ENCODE measurements around the gene NAT8L.
A peak's percentile ranks its signal among the peaks of the same experiment; 100 is the strongest.

NAT8L gene

DNA sequence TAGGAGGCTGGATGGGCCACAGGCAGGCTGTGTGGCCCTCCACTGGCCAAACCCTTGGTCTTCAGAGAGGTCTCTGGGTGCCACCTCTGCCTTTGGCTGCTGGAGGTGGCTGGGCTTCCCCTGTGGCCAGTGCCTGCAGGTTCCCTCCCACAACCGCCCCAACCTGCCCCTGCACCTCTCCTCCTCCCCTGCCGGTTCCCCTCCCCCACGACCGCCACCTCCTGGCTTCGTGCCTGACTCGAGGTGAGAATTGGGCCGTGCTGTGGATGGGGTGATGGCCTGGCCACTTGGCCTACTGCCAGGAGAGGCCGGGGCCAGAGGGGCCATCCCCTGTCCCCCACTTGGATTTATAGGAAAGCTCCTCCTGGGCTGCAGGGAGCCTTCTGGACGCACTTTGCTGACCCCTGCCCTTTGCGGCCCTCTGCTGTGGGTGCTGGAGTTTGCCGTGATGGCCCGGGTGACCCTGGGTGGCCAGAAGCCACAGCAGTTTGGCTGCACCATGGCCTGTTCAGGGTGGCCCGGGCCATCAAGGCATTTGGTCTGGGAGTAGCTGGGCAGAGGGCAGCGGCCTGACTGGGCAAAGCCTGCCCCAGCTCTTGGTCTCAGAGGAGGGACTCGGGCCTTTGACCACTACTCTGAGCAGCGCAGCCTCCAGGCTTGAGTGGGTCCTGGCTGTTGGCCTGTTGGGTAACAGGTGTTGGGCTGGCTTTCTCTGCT, 3.8 kb downstream of the NAT8L start:
- H3K27ac Mint-ChIP-seq: no peak overlapping the region
- no peaks in the 10 kb centered on the region for H3K9me3 Mint-ChIP-seq
- H3K4me1 Mint-ChIP-seq (ENCODE audit: low read depth in 2 of 2): no peaks in the 10 kb centered on the region
- no peak for DNase-seq
- peaks cover 11 to 16% of the 10 kb centered on the region in 2 donors for H3K27me3 Mint-ChIP-seq
- no peak for ATAC-seq (replicated peaks)
- H3K4me3 Mint-ChIP-seq: no peak overlapping the region
- no peaks in the 10 kb centered on the region for H3K36me3 Mint-ChIP-seq (ENCODE audit: insufficient read depth)

DNA sequence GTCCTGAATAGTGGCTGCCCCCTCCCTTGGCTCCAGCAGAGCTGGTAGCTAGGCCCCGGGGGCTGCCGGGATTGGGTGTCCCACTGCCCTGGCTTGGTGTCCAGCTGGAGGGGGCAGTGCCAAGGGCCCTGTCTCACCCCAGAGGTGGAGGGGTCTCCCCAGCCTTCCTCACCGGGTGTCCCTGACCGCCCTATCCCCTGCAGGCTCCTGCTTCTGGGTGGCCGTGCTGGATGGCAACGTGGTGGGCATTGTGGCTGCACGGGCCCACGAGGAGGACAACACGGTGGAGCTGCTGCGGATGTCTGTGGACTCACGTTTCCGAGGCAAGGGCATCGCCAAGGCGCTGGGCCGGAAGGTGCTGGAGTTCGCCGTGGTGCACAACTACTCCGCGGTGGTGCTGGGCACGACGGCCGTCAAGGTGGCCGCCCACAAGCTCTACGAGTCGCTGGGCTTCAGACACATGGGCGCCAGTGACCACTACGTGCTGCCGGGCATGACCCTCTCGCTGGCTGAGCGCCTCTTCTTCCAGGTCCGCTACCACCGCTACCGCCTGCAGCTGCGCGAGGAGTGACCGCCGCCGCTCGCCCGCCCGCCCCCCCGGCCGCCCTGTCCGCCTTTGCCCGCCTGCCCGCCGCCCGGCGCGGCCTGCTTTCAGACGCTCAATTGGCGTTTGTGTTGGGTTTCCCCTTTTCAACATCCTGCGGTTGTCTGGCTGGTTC, 4.6 kb downstream of the NAT8L start:
- no peaks in the 10 kb centered on the region for H3K36me3 Mint-ChIP-seq (ENCODE audit: insufficient read depth)
- DNase-seq (no peak), ATAC-seq (replicated peaks) (no peak)
- no peak overlapping the region for H3K27ac Mint-ChIP-seq
- H3K27me3 Mint-ChIP-seq: peaks cover 10 to 14% of the 10 kb centered on the region in 2 donors
- H3K4me3 Mint-ChIP-seq: no peak overlapping the region
- no peaks in the 10 kb centered on the region for H3K4me1 Mint-ChIP-seq (ENCODE audit: low read depth in 2 of 2)
- no peaks in the 10 kb centered on the region for H3K9me3 Mint-ChIP-seq

DNA sequence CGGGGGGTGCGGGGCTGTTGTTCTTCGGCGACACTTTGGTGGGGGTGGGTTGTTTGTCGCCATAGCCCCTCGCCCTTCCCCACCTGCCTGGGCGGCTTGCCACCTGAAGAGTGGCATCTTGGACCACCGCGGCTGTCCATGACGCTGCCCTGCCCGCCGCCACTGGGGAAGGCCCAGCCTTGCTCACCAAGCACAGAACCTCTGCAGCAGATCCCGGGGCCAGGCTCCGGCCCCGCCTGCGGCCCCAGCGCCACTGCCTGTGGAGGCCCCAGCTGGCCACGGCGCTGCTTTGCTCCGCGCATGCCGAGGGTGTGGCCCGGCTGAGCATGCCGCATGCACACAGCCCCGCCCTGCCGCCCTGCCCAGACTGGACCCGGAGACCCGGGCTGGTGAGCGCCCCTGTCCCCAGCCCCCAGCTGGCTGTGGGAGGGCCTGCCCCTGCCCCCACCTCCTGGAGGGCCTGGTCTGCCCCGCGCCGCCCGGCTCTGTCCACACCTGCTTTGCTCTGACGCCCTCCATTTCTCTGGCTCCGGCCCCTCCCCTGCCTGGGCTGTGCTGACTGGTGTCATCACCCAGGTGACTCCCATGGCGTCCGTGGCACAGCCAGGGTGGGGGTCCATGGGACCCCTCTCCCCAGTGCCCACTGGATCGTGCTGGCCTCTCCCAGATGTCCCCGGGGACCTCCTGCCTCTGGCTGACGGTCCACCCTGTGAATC, 5.3 kb downstream of the NAT8L start:
- H3K27me3 Mint-ChIP-seq: peaks cover 10 to 14% of the 10 kb centered on the region in 2 donors
- no peak overlapping the region for H3K4me3 Mint-ChIP-seq
- no peaks in the 10 kb centered on the region for H3K36me3 Mint-ChIP-seq (ENCODE audit: insufficient read depth)
- H3K27ac Mint-ChIP-seq: no peak overlapping the region
- H3K9me3 Mint-ChIP-seq: no peaks in the 10 kb centered on the region
- no peaks in the 10 kb centered on the region for H3K4me1 Mint-ChIP-seq (ENCODE audit: low read depth in 2 of 2)
- ATAC-seq (replicated peaks): no peak
- DNase-seq: no peak

DNA sequence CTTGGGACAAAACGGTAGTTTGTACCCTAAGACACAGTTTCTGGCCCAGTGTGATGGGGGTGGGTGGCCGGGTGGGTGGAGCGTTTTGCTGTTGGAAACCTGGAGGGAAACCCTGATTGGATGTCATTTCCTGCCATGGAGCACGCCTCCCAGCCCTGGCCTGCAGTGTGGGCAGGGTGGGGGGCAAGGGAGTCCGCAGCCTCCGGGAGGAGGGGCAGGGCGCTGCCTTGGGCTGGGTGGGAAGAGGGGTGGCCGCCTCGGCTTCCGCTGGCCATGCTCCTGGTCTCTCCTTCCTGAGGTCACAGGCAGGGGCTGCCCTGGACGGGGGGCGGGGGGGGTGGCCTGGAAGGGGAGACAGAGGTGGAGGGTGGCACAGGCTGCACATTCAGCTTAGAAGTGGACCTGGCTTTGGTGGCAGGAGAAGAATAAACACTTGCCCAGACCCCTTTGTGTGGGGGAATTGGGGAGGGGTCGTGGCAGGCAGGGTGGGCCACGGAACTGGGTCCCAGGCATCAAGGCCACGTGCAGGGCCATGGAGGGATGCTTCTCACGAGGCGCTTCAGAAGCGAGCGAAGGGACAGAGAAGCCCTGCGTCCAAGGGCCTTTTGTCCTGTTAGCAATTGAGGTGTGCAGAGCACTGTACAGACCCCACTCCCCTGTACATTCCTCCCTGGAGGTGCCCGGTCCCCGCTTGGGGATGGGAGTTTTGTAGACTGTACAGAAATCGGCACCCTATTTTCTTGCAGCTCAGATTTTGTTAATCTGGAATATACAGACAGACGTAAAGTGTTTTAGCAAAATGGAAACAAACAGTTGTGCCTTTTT, 6.2 kb downstream of the NAT8L start:
- DNase-seq (no peak), ATAC-seq (replicated peaks) (no peak)
- Mint-ChIP-seq H3K4me3 (no peak overlapping the region), H3K27ac (no peak overlapping the region), H3K9me3 (no peaks in the 10 kb centered on the region), H3K36me3 (ENCODE audit: insufficient read depth) (no peaks in the 10 kb centered on the region), H3K27me3 (peaks cover 10 to 14% of the 10 kb centered on the region in 2 donors), H3K4me1 (ENCODE audit: low read depth in 2 of 2) (no peaks in the 10 kb centered on the region)

DNA sequence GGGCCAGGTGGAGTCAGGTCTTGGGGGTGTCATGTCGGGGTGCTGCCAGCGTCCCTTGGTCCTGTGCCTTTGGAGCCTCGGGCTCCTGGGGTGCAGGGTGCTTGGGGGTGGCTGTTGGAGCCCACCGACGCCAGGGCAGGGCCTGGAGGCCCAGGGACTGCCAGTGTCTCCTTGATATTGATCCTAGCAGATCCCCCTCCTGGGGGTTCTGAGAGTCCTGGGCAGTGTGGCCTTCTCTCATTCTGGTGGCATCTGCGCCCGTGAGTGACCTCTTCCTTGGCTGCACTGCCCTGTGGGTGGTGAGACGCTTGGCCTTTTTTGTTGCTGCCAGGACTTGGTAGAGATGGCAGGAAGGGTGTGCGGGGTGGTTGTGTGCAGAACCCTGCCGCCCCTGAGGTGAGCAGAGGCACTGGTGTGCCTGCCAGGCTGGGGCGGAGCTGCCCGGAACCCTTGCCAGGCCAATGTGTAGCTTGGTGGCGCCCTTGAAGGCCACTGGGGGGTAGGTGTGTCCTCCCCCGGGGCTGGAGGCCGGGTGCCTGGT, 7.0 kb downstream of the NAT8L start:
- H3K27ac Mint-ChIP-seq: no peak overlapping the region
- no peaks in the 10 kb centered on the region for H3K36me3 Mint-ChIP-seq (ENCODE audit: insufficient read depth)
- H3K9me3 Mint-ChIP-seq: no peaks in the 10 kb centered on the region
- H3K4me3 Mint-ChIP-seq: no peak overlapping the region
- peaks cover 10 to 19% of the 10 kb centered on the region in 2 donors for H3K27me3 Mint-ChIP-seq
- ATAC-seq (replicated peaks) (no peak), DNase-seq (no peak)
- H3K4me1 Mint-ChIP-seq (ENCODE audit: low read depth in 2 of 2): no peaks in the 10 kb centered on the region

DNA sequence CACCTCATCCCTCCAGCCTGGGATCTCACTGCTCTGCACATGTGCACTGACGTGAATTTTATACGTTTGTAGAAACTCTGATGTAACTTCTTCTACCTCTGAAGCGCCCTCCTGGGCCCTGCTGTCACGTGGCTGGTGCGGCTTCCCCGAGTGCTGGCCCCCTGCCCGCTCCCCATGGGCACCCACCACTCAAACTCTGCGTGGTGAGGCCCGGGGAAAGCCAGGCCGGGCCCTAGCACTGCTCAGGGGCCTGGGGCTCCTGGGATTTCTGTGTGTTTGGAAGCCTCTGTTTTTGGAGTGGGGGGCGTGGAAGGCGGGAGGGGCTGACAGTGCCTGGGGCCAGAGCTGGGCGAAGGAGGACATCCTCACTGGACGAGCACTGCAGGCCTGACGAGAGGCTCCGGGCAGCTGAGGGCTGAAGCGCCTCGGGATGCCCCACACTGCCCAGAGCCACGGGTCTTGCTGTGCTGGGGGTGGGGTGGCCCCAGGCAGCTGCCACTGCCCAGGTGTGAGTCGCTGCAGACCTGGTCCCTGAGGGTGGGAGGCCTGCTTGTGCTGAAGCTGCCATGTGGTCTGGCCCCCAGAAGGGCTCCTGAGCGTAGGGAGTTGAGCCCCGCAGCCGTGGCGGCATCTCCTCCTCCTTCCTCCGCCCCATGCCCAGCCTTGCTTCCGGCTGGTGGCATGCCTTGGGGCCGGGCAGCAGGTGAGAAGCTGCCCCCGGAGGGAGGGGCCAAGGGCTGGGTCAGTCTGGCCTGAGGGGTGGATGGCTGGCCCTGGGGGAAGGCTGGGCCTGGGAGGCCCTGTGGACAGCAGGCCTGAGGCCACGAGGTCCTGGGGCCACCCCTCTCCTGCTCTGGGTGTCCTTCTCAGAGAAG, 7.7 kb downstream of the NAT8L start:
- H3K4me1 Mint-ChIP-seq (ENCODE audit: low read depth in 2 of 2): no peaks in the 10 kb centered on the region
- peaks cover 6 to 18% of the 10 kb centered on the region in 2 donors for H3K27me3 Mint-ChIP-seq
- no peak for DNase-seq
- no peak overlapping the region for H3K27ac Mint-ChIP-seq
- ATAC-seq (replicated peaks): no peak
- H3K4me3 Mint-ChIP-seq: no peak overlapping the region
- no peaks in the 10 kb centered on the region for H3K36me3 Mint-ChIP-seq (ENCODE audit: insufficient read depth)
- H3K9me3 Mint-ChIP-seq: no peaks in the 10 kb centered on the region

DNA sequence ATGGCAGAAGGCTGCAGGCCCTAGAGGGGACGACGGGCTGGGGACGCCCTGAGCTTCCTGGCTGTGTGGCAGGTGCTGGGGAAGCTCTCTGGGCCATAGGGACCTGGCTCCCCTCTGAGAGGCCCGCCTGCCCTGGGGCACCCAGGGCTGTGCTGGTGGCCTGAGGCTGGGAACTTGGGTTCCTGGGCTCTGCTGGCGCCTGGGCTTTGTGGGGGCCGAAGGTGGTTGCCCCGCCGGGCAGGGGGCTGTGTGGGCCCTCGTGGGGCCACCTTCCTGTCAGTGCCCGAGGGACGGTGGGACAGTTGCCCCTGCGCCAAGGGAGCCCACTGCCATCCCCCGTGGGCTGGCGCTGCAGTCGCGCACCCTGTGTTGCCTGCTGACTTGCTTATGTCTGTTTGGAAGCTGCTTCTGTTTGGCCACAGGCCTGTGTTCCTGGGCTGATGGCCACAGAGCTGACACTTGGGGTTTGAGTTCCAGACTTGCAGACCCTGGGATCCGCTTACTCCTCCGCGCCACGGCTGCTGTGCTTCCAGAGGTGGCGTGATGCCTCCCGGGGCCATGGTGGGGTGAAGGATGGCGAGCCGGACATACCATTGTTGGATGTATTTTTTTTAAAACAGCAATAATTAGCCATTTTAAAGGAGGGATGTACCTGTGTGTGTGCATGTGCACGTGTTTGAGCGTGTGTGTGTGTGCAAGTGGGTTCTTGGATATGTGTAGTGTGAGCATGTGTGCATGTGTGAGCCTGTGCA, 8.5 kb downstream of the NAT8L start:
- peak overlapping the region in 1 of 2 donors; percentile 49 for H3K27ac Mint-ChIP-seq
- no peaks in the 10 kb centered on the region for H3K9me3 Mint-ChIP-seq
- no peaks in the 10 kb centered on the region for H3K36me3 Mint-ChIP-seq (ENCODE audit: insufficient read depth)
- no peak overlapping the region for H3K4me3 Mint-ChIP-seq
- H3K27me3 Mint-ChIP-seq: peaks cover 0 to 10% of the 10 kb centered on the region in 2 donors
- DNase-seq (no peak), ATAC-seq (replicated peaks) (no peak)
- no peaks in the 10 kb centered on the region for H3K4me1 Mint-ChIP-seq (ENCODE audit: low read depth in 2 of 2)

DNA sequence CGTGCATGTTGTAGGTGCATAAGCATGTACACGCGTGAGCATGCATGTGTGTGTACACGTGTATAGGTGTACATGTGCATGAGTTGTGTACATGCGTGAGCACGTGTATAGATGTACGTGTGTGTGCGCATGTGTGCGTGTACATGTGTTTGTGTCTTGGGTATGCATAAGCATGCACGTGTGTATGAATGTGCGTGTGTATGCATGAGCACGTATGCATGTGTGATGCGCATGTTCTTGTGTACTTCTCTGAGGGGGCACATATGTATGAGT, 9.0 kb downstream of the NAT8L start:
- no peak for ATAC-seq (replicated peaks)
- H3K9me3 Mint-ChIP-seq: no peaks in the 10 kb centered on the region
- DNase-seq: no peak
- H3K27me3 Mint-ChIP-seq: peaks cover 0 to 10% of the 10 kb centered on the region in 2 donors
- H3K4me1 Mint-ChIP-seq (ENCODE audit: low read depth in 2 of 2): no peaks in the 10 kb centered on the region
- no peak overlapping the region for H3K27ac Mint-ChIP-seq
- H3K36me3 Mint-ChIP-seq (ENCODE audit: insufficient read depth): no peaks in the 10 kb centered on the region
- no peak overlapping the region for H3K4me3 Mint-ChIP-seq

DNA sequence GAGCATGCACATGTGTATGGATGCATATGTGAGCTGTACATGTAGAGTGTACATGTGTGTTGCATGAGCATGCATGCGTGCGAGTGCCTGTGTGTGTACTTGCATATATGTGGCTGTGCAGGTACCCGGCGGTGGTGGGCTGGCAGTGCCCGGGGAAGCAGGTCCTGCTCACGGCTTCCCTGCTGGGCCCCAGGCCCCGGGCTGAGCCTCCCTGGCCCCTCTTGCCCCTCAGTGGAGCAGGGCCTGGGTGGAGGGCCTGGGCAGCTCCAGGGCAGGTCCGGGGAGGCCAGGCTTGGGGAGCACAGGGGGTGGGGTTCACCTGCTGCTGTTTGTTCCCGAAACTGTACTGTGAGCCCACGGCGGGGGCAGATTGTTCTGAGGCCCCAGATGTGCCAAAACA, 9.4 kb downstream of the NAT8L start:
- Mint-ChIP-seq H3K27me3 (peaks cover 0 to 10% of the 10 kb centered on the region in 2 donors), H3K4me3 (no peak overlapping the region), H3K36me3 (ENCODE audit: insufficient read depth) (no peaks in the 10 kb centered on the region), H3K9me3 (no peaks in the 10 kb centered on the region), H3K27ac (no peak overlapping the region), H3K4me1 (ENCODE audit: low read depth in 2 of 2) (no peaks in the 10 kb centered on the region)
- ATAC-seq (replicated peaks) (no peak), DNase-seq (no peak)

DNA sequence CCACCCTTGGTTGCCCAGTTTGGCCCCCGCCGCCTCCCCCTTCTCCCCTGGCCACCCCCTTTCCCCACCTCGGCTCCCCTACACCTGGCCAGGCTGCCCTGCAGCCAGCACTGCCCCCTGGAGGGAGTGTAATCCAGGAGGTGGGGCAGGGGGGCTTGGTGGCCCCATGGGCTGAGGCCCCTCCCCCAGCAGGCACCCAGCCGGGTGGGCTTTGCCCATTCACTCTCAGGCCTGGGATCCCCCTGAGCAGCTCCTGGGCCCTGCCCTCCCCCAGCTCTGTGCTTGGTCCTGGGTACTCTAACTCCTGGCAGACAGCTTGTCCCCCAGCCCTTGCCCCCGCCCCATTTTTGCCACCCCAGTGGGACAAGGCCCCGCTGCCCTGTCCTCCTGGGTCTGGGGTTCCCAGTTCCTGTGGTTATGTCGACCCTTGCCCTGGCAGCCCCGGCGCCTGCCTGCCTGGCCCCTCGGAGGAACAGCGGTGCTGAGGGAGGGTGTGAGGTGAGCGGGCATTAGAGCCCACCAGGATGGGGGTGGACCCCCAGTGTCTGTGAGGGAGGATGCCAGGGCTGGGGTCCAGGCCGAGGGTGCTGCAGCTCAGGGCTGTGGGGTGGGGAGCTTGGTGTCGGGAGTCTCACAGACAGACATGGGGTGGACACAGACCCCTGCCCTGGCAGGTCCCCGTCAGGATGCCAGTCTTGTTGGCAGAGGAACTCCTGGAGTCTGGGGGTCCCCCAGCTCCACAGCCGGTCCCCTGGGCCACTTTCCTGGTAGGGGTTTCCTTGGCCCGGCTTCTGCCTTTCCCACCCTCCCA, 10.2 kb downstream of the NAT8L start:
- Mint-ChIP-seq H3K4me3 (no peak overlapping the region), H3K36me3 (ENCODE audit: insufficient read depth) (no peaks in the 10 kb centered on the region), H3K9me3 (no peaks in the 10 kb centered on the region), H3K27me3 (peaks cover 0 to 10% of the 10 kb centered on the region in 2 donors), H3K27ac (no peak overlapping the region), H3K4me1 (ENCODE audit: low read depth in 2 of 2) (no peaks in the 10 kb centered on the region)
- DNase-seq (no peak), ATAC-seq (replicated peaks) (no peak)

DNA sequence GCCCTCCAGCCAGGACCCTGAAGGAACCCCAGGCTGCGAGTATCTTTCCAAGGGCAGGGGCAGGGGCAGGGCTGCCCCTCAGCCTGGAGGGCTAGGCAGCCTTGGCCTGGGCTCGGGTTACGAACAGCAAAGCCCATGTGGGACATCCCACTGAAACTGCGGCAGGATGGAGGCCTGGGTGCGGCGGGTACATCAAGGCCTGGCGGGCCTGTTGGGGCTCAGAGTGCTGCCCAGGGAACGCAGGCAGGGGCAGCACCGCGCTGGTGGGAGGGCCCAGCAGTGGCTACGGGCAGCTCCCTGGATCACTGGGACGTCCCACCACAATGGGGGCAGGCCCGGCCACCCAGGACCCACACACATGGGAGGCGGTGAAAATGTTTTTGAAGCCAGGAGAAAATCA, 10.9 kb downstream of the NAT8L start:
- Mint-ChIP-seq H3K36me3 (ENCODE audit: insufficient read depth) (no peaks in the 10 kb centered on the region), H3K4me1 (ENCODE audit: low read depth in 2 of 2) (no peaks in the 10 kb centered on the region), H3K27ac (no peak overlapping the region), H3K27me3 (peaks cover 0 to 10% of the 10 kb centered on the region in 2 donors), H3K9me3 (no peaks in the 10 kb centered on the region), H3K4me3 (no peak overlapping the region)
- no peak for ATAC-seq (replicated peaks)
- no peak for DNase-seq

Data from effector memory CD8-positive, alpha-beta T cell (primary cell).